Osteoblast (primary cell): Measurements from ENCODE around the gene DNAJB6. TPM values are rescaled to one million over a fixed set of nuclear protein-coding genes. Genes with fewer than 3 reads are reported as not detected.

Source experiments
- DNase-seq: peaks from one replicate; pipeline ENCODE4 v3.0.0; 2011; ENCODE audit warnings: low spot score, mixed read lengths; ENCODE audit not compliant: insufficient read length; ENCODE audit errors: missing footprints
- H2AFZ ChIP-seq: 2 replicates; pipeline ENCODE4 v1.6.0; 2011; ENCODE audit warnings: mild to moderate bottlenecking, low read length
- H3K27ac ChIP-seq: 2 replicates; pipeline ENCODE4 v1.5.1; 2011; ENCODE audit warnings: mild to moderate bottlenecking, low read depth, low read length, moderate library complexity
- H3K27me3 ChIP-seq: 2 replicates; pipeline ENCODE4 v1.6.0; 2012; ENCODE audit warnings: mild to moderate bottlenecking, control low read depth, inconsistent platforms, low read length, moderate library complexity; ENCODE audit not compliant: insufficient read depth
- H3K36me3 ChIP-seq: 2 replicates; pipeline ENCODE4 v1.5.1; 2011; ENCODE audit warnings: mild to moderate bottlenecking, low read length, control low read depth, moderate library complexity; ENCODE audit not compliant: insufficient read depth
- H3K4me1 ChIP-seq: 2 replicates; pipeline ENCODE4 v1.5.1; 2011; ENCODE audit warnings: mild to moderate bottlenecking, low read length, control low read depth, moderate library complexity; ENCODE audit not compliant: insufficient read depth
- H3K4me2 ChIP-seq: 2 replicates; pipeline ENCODE4 v1.6.0; 2011; ENCODE audit warnings: mild to moderate bottlenecking, low read length; ENCODE audit not compliant: insufficient read depth
- H3K4me3 ChIP-seq: fragments of 200-600 bp; sonication (generic); 3 replicates; pipeline ENCODE4 v1.5.1; 2012; ENCODE audit warnings: mild to moderate bottlenecking, low read length, inconsistent platforms; ENCODE audit not compliant: insufficient read depth
- H3K79me2 ChIP-seq: 2 replicates; pipeline ENCODE4 v1.6.0; 2012; ENCODE audit warnings: mild to moderate bottlenecking, low read length, control low read depth, inconsistent platforms; ENCODE audit not compliant: insufficient read depth
- H3K9me3 ChIP-seq: 2 replicates; pipeline ENCODE4 v1.5.1; 2011; ENCODE audit warnings: low read depth, low read length, control low read depth
- H4K20me1 ChIP-seq: 2 replicates; pipeline ENCODE4 v1.6.0; 2012; ENCODE audit warnings: mild to moderate bottlenecking, low read length, control low read depth; ENCODE audit not compliant: insufficient read depth
- CTCF ChIP-seq: IDR thresholded peaks from 2 replicates; pipeline ENCODE4 v1.5.1; 2011; ENCODE audit warnings: mild to moderate bottlenecking, low read depth, low read length, moderate library complexity; ENCODE audit errors: extremely low read depth
- total RNA-seq: library from RNA; depleted of rRNA; stranded (reverse); fragments of >200 nt; gene quantifications from 2 replicates; pipeline ENCODE4 v1.2.3, GENCODE V29; 2012

The DNAJB6 gene
- total RNA-seq, 1 donor, result 84.7 TPM

DNA sequence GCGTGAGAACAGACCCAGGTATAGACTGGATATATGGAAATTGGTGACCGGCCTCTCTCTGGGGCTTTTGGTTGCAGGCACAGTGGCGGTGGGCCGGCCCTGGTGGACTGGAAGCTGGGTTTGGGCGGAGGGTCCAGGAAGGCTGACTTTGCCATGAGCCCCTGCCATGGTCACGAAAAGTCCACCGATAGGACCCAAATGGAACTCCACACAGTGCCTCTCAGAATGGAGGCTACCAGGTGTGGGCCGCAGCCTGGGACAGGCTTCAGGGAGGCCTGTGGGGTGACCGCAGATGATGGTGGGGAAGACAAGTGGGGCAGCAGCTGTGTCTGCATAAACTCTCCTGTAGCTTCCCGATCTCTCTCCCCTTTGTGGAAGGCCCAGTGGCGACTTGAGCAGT, 123.2 kb downstream of the DNAJB6 start:
- no peaks in the 10 kb centered on the region for H3K36me3 ChIP-seq
- TF ChIP-seq CTCF, result no peak
- H3K27ac ChIP-seq, result no peak overlapping the region
- H2AFZ ChIP-seq, result no peak overlapping the region
- no peaks in the 10 kb centered on the region for H3K9me3 ChIP-seq
- no peak overlapping the region for H3K4me2 ChIP-seq
- H3K4me3 ChIP-seq, result no peak overlapping the region
- peak; percentile 68 for DNase-seq
- no peaks in the 10 kb centered on the region for H3K79me2 ChIP-seq
- no peaks in the 10 kb centered on the region for H4K20me1 ChIP-seq
- no peaks in the 10 kb centered on the region for H3K4me1 ChIP-seq
- H3K27me3 ChIP-seq, result peaks cover 9% of the 10 kb centered on the region

DNA sequence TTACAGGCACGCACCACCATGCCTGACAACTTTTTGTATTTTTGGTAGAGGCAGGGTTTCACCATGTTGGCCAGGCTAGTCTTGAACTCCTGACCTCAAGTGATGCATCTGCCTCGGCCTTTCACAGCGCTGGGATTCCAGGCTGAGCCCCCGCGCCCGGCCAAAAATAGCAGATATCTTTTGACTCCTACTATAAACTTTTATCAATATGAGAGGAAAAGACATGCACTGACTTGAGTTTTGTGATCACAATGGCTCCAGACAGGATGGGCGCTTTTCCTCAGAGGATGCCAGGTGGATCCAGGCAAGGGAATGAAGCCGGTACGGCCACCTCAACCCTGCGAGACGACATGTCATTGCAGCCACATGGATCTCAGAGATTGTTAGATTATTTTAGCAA, 123.9 kb downstream of the DNAJB6 start:
- Histone ChIP-seq H3K79me2 (no peaks in the 10 kb centered on the region), H3K27me3 (peaks cover 14% of the 10 kb centered on the region), H3K9me3 (no peaks in the 10 kb centered on the region), H2AFZ (no peak overlapping the region), H3K27ac (no peak overlapping the region), H4K20me1 (no peaks in the 10 kb centered on the region), H3K4me1 (no peaks in the 10 kb centered on the region), H3K4me3 (no peak overlapping the region), H3K4me2 (no peak overlapping the region), H3K36me3 (no peaks in the 10 kb centered on the region)
- DNase-seq, result no peak
- TF ChIP-seq CTCF, result no peak

- Histone ChIP-seq H3K9me3 (no peaks in the 10 kb centered on the region), H2AFZ (no peak overlapping the region), H3K4me1 (no peaks in the 10 kb centered on the region), H3K4me2 (no peak overlapping the region), H4K20me1 (no peaks in the 10 kb centered on the region), H3K4me3 (no peak overlapping the region), H3K79me2 (no peaks in the 10 kb centered on the region), H3K27ac (no peak overlapping the region), H3K27me3 (peaks cover 21% of the 10 kb centered on the region), H3K36me3 (no peaks in the 10 kb centered on the region)
- no peak for TF ChIP-seq CTCF
- peak; percentile 18 for DNase-seq
These were observed 125.0 kb downstream of the DNAJB6 start for GRCh38 chr7:157461573-157462418.

- Histone ChIP-seq H3K9me3 (no peaks in the 10 kb centered on the region), H2AFZ (no peak overlapping the region), H3K4me1 (no peaks in the 10 kb centered on the region), H4K20me1 (no peaks in the 10 kb centered on the region), H3K4me3 (no peak overlapping the region), H3K27ac (no peak overlapping the region), H3K36me3 (no peaks in the 10 kb centered on the region), H3K79me2 (no peaks in the 10 kb centered on the region), H3K27me3 (peaks cover 21% of the 10 kb centered on the region), H3K4me2 (no peak overlapping the region)
- peak; percentile 41 for DNase-seq
- no peak for TF ChIP-seq CTCF
These were observed 125.6 kb downstream of the DNAJB6 start for GRCh38 chr7:157462419-157462771.
